Activated naive CD4-positive, alpha-beta T cell treated with anti-CD3 and anti-CD28 coated beads, Interleukin-2, amount 50 U/mL, for 16 hours (primary cell): ENCODE measurements around the gene TIPIN.
A peak's percentile ranks its signal among the peaks of the same experiment; 100 is the strongest.
"Not testable (repeated sequence)": the region's sequence is repeated elsewhere in the genome, so short reads cannot be mapped to it uniquely, and the experiment has no call there.

Source experiments
- DNase-seq: peaks from one replicate; pipeline ENCODE4 v3.0.0-alpha.2; 2020

The TIPIN gene, protein sequence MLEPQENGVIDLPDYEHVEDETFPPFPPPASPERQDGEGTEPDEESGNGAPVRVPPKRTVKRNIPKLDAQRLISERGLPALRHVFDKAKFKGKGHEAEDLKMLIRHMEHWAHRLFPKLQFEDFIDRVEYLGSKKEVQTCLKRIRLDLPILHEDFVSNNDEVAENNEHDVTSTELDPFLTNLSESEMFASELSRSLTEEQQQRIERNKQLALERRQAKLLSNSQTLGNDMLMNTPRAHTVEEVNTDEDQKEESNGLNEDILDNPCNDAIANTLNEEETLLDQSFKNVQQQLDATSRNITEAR

DNA sequence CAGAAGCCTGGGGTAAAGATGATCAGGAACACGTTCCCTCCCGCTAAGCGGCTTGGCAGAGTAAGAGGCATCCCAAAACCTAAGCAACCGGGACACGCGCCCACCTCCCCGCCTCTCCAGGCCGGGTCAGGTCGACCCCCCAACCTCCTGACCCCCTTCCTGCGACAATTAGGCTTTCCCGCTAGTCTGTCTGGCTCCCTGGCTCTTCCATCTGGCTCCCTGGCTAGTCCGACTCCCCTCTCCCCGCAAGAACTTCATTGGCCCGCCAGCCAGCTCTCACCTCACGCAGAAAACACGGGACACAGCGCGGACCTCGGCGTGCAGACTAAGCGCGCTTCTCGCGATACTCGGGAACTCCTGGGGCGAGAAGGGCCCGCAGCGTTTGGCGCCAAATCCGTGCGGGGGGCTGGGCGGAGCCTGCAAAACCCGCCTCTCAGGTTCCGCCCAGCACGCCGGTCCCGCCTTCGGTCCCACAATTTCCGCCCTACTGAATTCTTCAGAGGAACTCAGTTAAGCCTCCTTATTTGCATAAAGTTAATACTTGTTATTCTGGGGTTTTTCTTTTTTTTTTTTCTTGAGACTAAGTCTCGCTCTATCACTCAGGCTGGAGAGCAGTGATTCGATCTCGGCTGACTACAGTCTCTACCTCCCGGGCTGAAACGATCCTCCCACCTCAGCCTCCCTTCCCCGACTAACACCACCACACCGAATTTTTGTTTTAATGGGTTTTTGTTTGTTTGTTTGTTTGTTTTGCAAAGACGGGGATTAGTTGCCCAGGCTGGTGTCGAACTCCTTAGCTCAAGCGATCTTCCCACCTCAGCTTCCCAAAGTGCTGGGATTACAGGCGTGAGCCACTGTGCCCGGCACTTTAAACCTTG is at the start of gene TIPIN:
TSS of gene TIPIN (minus strand) at position 327 of the 878 bp plus-strand sequence. CDS start 3,738 bp downstream, outside the sequence.
- peak; percentile 97 for DNase-seq

GRCh38 chr15:66405615-66406014 is 49.1 kb upstream of the TIPIN start:
- DNase-seq: no peak

GRCh38 chr15:66405007-66405406 is 48.5 kb upstream of the TIPIN start:
- DNase-seq: no peak

- DNase-seq: no peak
These were observed 48.0 kb upstream of the TIPIN start for GRCh38 chr15:66404532-66404931.

- no peak for DNase-seq
These were observed 47.6 kb upstream of the TIPIN start for GRCh38 chr15:66404122-66404521.

- DNase-seq: no peak
These were observed 46.8 kb upstream of the TIPIN start for GRCh38 chr15:66403323-66403722.

DNA sequence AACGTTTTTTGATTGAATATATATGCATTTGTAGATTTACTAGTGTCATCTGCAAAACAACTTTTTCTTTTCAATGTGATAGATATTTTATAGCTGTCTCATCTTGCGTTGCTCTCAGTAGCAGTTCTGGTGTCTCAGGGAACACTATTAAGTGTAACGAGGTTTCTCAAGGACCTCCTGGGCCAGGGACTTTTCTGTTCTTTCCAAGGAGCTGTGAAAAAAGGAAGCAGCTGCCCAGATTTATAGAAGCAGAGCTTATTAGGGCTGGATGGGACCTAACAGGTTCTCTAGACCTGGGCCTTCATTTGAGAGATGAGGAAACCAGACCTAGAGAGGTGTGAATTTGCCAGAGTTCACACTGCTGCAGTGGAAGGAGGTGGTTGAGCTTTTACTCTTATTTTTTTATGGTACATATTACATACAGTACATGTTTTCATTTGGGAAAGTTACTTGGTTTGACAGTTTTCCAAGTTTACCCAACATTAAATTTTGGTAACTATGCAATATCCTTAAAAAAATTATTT is 46.3 kb upstream of the TIPIN start:
- DNase-seq: no peak

DNA sequence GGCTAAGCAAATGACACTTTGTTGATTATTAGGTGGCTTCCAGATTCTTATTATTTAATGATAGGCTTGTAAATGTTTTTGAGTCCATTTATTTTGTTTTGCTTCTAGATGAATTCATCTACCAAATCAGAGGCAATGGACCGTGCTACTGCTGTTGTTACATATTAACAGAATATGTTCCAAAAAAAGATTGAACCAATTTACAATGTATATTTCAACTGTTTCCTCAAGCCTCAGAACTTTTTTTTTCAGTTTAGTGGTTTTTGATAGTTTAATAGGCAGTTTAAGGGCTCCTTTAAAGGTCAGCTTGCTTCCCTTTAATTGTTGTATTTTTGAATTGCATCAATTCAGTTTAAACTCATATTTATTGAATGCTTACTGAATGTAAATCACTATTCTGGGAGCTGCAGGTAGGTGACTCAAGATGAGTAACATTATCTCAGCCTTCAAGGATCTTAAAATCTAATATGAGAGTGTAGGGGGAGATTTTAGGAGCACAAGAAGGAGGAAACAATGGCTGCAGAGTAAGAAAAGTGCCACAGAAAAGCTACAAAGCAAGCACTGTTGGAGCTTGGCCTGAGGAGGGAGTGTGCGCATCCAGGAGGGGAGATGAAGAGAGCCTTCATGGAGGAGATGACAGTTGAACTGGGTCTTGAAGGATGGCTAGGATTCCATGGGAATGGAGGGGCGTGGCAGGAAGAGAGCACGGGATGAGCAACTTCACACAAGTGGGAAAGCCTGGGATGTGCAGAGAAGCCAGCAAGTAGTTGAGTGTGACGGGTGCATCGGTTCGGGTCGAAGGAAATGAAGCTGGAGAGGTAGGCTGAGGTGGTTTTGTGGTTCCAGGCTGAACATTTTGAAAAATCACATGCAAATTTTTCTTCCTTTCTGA is 44.9 kb upstream of the TIPIN start:
- no peak for DNase-seq

- DNase-seq: no peak
These were observed 43.9 kb upstream of the TIPIN start for GRCh38 chr15:66400351-66400774.

DNA sequence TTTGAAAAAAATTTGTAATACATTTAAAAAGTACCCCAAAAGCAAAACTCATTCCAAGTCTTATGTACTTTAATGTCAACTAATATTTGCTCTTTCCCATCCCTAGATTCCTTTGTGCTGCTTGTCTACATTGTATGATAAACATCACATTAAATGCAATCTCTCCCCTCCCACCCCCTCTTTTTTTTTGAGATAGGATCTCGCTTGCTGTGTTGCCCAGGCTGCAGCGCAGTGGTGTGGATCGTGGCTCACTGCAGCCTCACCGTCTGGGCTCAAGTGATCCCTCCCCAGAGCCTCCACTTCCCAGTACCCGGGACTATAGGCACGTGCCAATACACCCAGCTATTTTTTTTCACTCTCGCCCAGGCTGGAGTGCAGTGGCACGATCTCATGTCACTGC is 42.8 kb upstream of the TIPIN start:
- no peak for DNase-seq

DNA sequence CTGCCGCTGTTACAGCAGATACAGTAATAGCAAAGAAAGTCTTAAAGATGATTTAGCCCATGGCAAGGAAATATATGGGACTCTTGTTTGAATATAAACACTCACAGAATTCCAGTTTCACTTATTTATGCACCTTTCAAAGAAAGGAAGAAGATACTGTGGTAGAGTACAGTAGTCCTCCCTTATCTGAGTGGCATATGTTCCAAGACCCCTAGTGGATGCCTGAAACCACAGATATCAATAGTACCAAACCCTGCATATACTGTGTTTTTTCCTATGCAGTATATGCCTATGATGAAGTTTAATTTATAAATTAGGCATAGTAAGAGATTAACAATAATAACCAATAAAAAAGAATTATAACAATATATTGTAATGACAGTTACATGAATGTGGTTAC is 38.4 kb upstream of the TIPIN start:
- no peak for DNase-seq

GRCh38 chr15:66394472-66394871 is 38.0 kb upstream of the TIPIN start:
- no peak for DNase-seq

DNA sequence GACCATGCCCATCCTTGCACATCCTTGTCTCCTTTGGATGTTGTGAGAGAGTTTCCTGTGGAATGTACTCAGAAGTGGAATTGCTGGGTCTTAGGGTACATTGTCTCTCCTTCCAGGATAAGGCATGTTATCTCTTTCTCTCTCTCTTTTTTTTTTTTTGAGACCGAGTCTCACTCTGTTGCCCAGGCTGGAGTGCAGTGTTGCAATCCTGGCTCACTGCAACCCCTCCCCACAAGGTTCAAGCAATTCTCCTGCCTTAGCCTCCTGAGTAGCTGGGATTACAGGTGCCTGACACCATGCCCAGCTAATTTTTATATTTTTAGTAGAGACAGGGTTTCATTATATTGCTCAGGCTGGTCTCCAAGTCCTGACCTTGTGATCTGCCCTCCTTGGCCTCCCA is 36.6 kb upstream of the TIPIN start:
- DNase-seq: not testable (repeated sequence)

- DNase-seq: no peak
These were observed 34.2 kb upstream of the TIPIN start for GRCh38 chr15:66390678-66391077.

- DNase-seq: no peak
These were observed 33.4 kb upstream of the TIPIN start for GRCh38 chr15:66389859-66390381.

DNA sequence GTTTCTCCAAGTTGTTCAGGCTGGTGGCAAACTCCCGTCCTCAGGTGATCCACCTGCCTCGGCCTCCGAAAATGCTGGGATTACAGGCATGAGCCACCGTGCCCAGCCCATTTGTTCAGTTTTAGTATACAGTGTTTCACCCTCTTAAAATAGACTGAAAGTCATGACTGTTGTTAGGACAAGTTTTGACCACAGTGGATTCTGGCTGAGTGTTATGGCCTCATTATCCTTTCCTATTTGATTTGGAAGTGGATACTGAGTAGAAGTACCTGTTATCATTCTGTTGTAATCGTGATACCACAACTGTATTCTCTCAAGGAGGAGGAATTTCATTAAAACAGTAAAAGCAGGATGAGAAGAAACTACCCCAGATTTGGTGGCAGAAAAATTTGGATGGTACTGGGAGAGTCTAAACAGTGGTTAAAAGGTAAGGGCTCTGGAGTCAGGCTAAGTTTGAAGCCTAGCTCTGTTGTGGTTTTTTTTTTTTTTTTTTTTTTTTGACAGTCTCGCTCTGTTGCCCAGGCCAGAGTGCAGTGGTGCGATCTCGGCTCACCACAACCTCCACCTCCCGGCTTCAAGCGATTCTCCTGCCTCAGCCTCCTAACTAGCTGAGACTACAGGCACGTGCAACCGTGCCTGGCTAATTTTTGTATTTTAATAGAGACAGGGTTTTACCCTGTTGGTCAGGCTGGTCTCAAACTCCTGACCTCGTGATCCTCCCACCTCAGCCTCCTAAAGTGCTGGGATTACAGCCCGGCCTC is 32.8 kb upstream of the TIPIN start:
- no peak for DNase-seq

- DNase-seq: no peak
These were observed 32.1 kb upstream of the TIPIN start for GRCh38 chr15:66388576-66388975.

GRCh38 chr15:66388043-66388363 is 31.5 kb upstream of the TIPIN start:
- no peak for DNase-seq

DNA sequence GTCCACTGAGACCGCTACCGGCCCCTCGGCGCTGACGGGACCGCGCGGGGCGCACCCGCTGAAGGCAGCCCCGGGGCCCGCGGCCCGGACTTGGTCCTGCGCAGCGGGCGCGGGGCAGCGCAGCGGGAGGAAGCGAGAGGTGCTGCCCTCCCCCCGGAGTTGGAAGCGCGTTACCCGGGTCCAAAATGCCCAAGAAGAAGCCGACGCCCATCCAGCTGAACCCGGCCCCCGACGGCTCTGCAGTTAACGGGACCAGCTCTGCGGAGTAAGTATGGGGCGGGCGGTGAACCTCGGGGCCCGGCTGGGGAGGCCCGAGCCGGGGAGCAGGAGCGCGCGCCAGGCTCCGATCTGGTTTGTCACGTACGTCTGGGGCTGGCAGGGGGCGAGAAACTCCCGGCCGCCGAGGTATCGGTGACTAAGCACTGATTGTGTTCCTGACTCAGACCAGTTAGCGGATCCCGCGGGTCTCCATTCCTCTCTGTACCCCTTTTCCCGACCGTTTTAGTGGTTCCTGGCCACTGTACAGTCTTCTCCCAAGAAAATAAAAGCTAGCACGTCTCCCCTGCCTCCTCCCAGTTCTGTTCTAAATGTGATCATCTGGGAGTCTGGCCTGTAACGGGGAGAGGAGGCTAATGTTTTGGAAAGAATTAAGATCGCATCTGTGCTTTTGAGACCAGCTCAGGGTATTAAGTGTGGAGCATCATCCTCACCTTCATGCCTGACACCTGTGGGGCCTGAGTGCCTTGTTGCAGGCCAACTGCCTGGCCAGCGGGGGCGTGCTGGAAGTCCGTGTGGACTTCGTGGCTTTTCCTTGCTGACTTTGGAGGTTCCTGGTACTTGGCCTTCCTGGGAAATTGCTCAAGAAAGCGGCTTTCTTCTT is 30.9 kb upstream of the TIPIN start:
- peak; percentile 84 for DNase-seq

- DNase-seq: peak; percentile 99
These were observed 30.0 kb upstream of the TIPIN start, which contains the start of gene MAP2K1 for GRCh38 chr15:66386204-66387123. Gene MAP2K1, plus strand, starts transcription at chr15:66386912. Its CDS starts 436 bp downstream, at chr15:66387348.
